ENCODE results near the gene KLHL25. TPM values are rescaled to one million over a fixed set of nuclear protein-coding genes. Genes with fewer than 3 reads are reported as not detected.

Gene KLHL25
- total and polyA plus RNA-seq, 2 of the 8 experiments (the other 6 are each of a cell fraction or from before 2014, with no cell fraction given): 16.5 to 22.0 TPM

GRCh38 chr15:85826756-85827515, 32.2 kb upstream of the KLHL25 start:
- Histone ChIP-seq H2BK120ac (replicated peaks; ENCODE audit: low read depth, low read length) (no peak overlapping the region), H3K4ac (replicated peaks; ENCODE audit: insufficient read length, low read depth, low read length) (no peak overlapping the region), H3K4me2 (ENCODE audit: insufficient read depth in 1 of 2, low read depth in 2 of 2, low read length in 2 of 2) (no peak overlapping the region), H3K56ac (replicated peaks; ENCODE audit: insufficient read length, low read depth, low read length) (no peak overlapping the region), H3K9me3 (ENCODE audit: insufficient read depth in 2 of 2, low read depth in 1 of 2, low read length in 1 of 2) (no peaks in the 10 kb centered on the region), H2BK12ac (ENCODE audit: low read depth, low read length) (no peak overlapping the region), H4K91ac (replicated peaks; ENCODE audit: insufficient read length, low read length) (no peak overlapping the region), H2AFZ (ENCODE audit: low read length) (no peak overlapping the region), H4K8ac (ENCODE audit: extremely low read depth, insufficient read depth, low read length) (no peak overlapping the region), H3K23me2 (ENCODE audit: low read depth, low read length) (no peaks in the 10 kb centered on the region), H3K23ac (ENCODE audit: insufficient read length) (no peak overlapping the region), H3K4me3 (ENCODE audit: extremely low read depth in 1 of 4, insufficient read depth in 2 of 4, low read depth in 3 of 4, low read length in 4 of 4) (no peak overlapping the region), H2AK5ac (ENCODE audit: low read depth, low read length) (no peak overlapping the region), H2BK5ac (ENCODE audit: low read depth, low read length) (no peak overlapping the region), H3K27ac (ENCODE audit: low read depth, low read length) (no peak overlapping the region), H4K20me1 (replicated peaks in 1 of 2; ENCODE audit: control insufficient read depth in 1 of 2, insufficient read depth in 2 of 2, low read length in 2 of 2) (no peaks in the 10 kb centered on the region), H3K9ac (replicated peaks in 1 of 4; ENCODE audit: extremely low read depth in 1 of 4, low read depth in 3 of 4, low read length in 3 of 4) (no peak overlapping the region), H3K79me1 (ENCODE audit: low read depth, low read length) (no peaks in the 10 kb centered on the region), H3K18ac (ENCODE audit: extremely low read depth, low read length) (no peak overlapping the region), H3K14ac (ENCODE audit: insufficient read length) (no peak overlapping the region), H4K5ac (ENCODE audit: insufficient read length, low read depth, low read length) (no peak overlapping the region), H2BK15ac (ENCODE audit: low read length) (0 out of 2 replicates have a peak overlapping the region, but pooled peaks have one; percentile 88), H3K36me3 (ENCODE audit: control insufficient read depth in 2 of 4, insufficient read depth in 4 of 4, low read length in 3 of 4) (no peaks in the 10 kb centered on the region), H3K79me2 (ENCODE audit: control insufficient read depth in 1 of 2, insufficient read depth in 2 of 2, low read length in 2 of 2) (no peaks in the 10 kb centered on the region), H3K27me3 (replicated peaks in 1 of 4; ENCODE audit: control insufficient read depth in 3 of 4, extremely low read depth in 1 of 4, insufficient read depth in 3 of 4, low read length in 3 of 4) (no peaks in the 10 kb centered on the region), H3K4me1 (replicated peaks in 1 of 4; ENCODE audit: control insufficient read depth in 3 of 4, insufficient read depth in 4 of 4, low read length in 3 of 4) (no peaks in the 10 kb centered on the region), H2BK20ac (ENCODE audit: low read length) (no peak overlapping the region)
- no peak for FAIRE-seq
- ChIA-PET POLR2A (ENCODE audit: partially characterized antibody) (no interaction called here), CTCF (ENCODE audit: partially characterized antibody) (interaction anchor here (0.5 to 2.2 kb wide), 8 partner anchors 9 to 96 kb away, joined by 3 to 8 read pairs (median 4); no protein-coding TSS in a partner anchor)
- no peak for DNase-seq (ENCODE audit: low read depth in 1 of 2, low spot score in 2 of 2)
- 79% methylated on average over 7 of the region's 7 CpGs; no CpG with 5 or more reads in 1 of the 2 experiments for WGBS, 2 experiments (ENCODE audit: extremely low coverage in 1 of 2, insufficient coverage in 1 of 2, insufficient read length in 1 of 2, insufficient replicate concordance in 2 of 2, low coverage in 1 of 2, low lambda C conversion rate in 2 of 2, missing lambda C conversion rate in 1 of 2)
- TF ChIP-seq ATF3 (IDR thresholded peaks at IDR 0.05; ENCODE audit: insufficient read depth, low read depth, low read length): no peak
- no peak for TF ChIP-seq CEBPB (IDR thresholded peaks at IDR 0.05; ENCODE audit: low read depth, low read length)
- no peak for TF ChIP-seq CREB1 (IDR thresholded peaks at IDR 0.05)
- TF ChIP-seq ASH2L (IDR thresholded peaks at IDR 0.05; ENCODE audit: low read length): no peak
- TF ChIP-seq BACH1 (IDR thresholded peaks at IDR 0.05; ENCODE audit: low read length): no peak
- TF ChIP-seq RNF2 (IDR thresholded peaks at IDR 0.05; ENCODE audit: borderline replicate concordance, low read depth, low read length, missing control alignments, poor library complexity, severe bottlenecking): no peak
- no peak for TF ChIP-seq BCL11A (IDR thresholded peaks at IDR 0.05; ENCODE audit: low read depth in 2 of 2, low read length in 2 of 2)
- no peak for TF ChIP-seq KDM1A (IDR thresholded peaks at IDR 0.05; ENCODE audit: borderline replicate concordance, low read length)
- TF ChIP-seq PHF8 (conservative IDR thresholded peaks at IDR 0.05; ENCODE audit: low read depth, low read length): no peak
- no peak for TF ChIP-seq GTF2F1 (IDR thresholded peaks at IDR 0.05; ENCODE audit: borderline replicate concordance, low read depth, low read length)
- TF ChIP-seq POLR2AphosphoS5 (IDR thresholded peaks at IDR 0.05; ENCODE audit: low read depth, low read length): no peak
- no peak for TF ChIP-seq TEAD4 (IDR thresholded peaks at IDR 0.05; ENCODE audit: low read depth, low read length)
